HAP-1 (cell line): ENCODE data around the gene SERPING1.
"Not testable (repeated sequence)": the region's sequence is repeated elsewhere in the genome, so short reads cannot be mapped to it uniquely, and the experiment has no call there.

Experiments
- DNase-seq, 2 experiments: peaks; one replicate each; pipeline ENCODE4 v3.0.0-alpha.2; 2016 to 2020; ENCODE audit warnings: low spot score in 2 of 2
- H3K27me3 ChIP-seq: fragments of 250-450 bp; sonication (Bioruptor Pico); 2 replicates; pipeline ENCODE4 v1.5.1; 2020; ENCODE audit warnings: low read depth, mild to moderate bottlenecking, moderate library complexity
- H3K36me3 ChIP-seq: fragments of 250-450 bp; sonication (Bioruptor Pico); replicated peaks from 2 replicates; pipeline ENCODE4 v1.5.1; 2020; ENCODE audit warnings: mild to moderate bottlenecking
- H3K4me1 ChIP-seq: fragments of 250-450 bp; sonication (Bioruptor Pico); 2 replicates; pipeline ENCODE4 v1.5.1; 2020; ENCODE audit warnings: mild to moderate bottlenecking
- H3K4me3 ChIP-seq: fragments of 250-450 bp; sonication (Bioruptor Pico); 2 replicates; pipeline ENCODE4 v1.5.1; 2020; ENCODE audit warnings: mild to moderate bottlenecking, moderate library complexity
- H3K9me3 ChIP-seq: fragments of 250-450 bp; sonication (Bioruptor Pico); 2 replicates; pipeline ENCODE4 v1.5.1; 2020; ENCODE audit warnings: mild to moderate bottlenecking, moderate library complexity
- in situ Hi-C: fragments of 300-500 bp; cut with MboI; formaldehyde crosslinking; loops from 3 replicates; pipeline ENCODE4 v1.14.3; 2020; ENCODE audit warnings: low sequenced_read_pairs, inconsistent platforms, mixed read lengths

The SERPING1 gene

GRCh38 chr11:57646194-57646798, 48.8 kb downstream of the SERPING1 start:
- Histone ChIP-seq H3K36me3 (peaks cover 15% of the 10 kb centered on the region), H3K4me1 (peaks cover 5% of the 10 kb centered on the region; the same call in 1 of the 2 replicates), H3K27me3 (peaks cover 25% of the 10 kb centered on the region), H3K9me3 (no peaks in the 10 kb centered on the region; the same call in 1 of the 2 replicates), H3K4me3 (no peak overlapping the region)
- DNase-seq = no peak
- in situ Hi-C loops = no loop called here

- Histone ChIP-seq H3K36me3 (peaks cover 9% of the 10 kb centered on the region), H3K9me3 (no peaks in the 10 kb centered on the region; the same call in 1 of the 2 replicates), H3K4me1 (peaks cover 5% of the 10 kb centered on the region; the same call in 1 of the 2 replicates), H3K27me3 (peaks cover 25% of the 10 kb centered on the region), H3K4me3 (no peak overlapping the region)
- DNase-seq = no peak
- in situ Hi-C loops = no loop called here
Measured at GRCh38 chr11:57646799-57647303, 49.4 kb downstream of the SERPING1 start.

DNA sequence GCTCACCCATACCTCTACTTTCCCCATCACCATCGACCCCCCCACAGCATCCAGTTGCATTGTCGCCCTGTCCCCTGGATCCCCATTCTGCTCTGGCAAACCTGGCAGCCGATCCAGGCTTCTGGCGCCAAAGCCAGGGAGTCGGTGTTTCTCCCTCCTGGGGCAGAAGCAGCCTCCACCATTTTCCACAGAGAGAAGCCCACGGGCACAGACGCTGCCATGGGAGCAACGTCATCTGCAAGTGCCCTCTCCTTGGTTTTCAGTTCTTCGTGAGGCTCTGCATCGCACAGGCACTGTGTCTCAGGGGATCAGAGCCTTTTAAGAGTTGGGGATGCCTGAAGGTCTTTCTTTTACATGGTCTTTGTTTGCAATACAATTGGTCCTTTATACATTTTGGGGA, 49.9 kb downstream of the SERPING1 start:
- in situ Hi-C loops = no loop called here
- Histone ChIP-seq H3K4me1 (peaks cover 5% of the 10 kb centered on the region; the same call in 1 of the 2 replicates), H3K4me3 (no peak overlapping the region), H3K27me3 (peaks cover 25% of the 10 kb centered on the region), H3K36me3 (peaks cover 6% of the 10 kb centered on the region), H3K9me3 (no peaks in the 10 kb centered on the region; the same call in 1 of the 2 replicates)
- DNase-seq = no peak

GRCh38 chr11:57647960-57648800, 50.7 kb downstream of the SERPING1 start:
- in situ Hi-C loops = no loop called here
- no peaks in the 10 kb centered on the region; the same call in 1 of the 2 replicates for H3K9me3 ChIP-seq
- H3K4me1 ChIP-seq = peaks cover 5% of the 10 kb centered on the region; the same call in 1 of the 2 replicates
- DNase-seq = no peak
- H3K27me3 ChIP-seq = peaks cover 25% of the 10 kb centered on the region
- no peak overlapping the region for H3K4me3 ChIP-seq
- H3K36me3 ChIP-seq = peaks cover 6% of the 10 kb centered on the region

- peak in 1 of 2 experiments; percentile 46 for DNase-seq
- H3K9me3 ChIP-seq = no peaks in the 10 kb centered on the region; the same call in 1 of the 2 replicates
- H3K4me1 ChIP-seq = peaks cover 5% of the 10 kb centered on the region; the same call in 1 of the 2 replicates
- in situ Hi-C loops = no loop called here
- H3K27me3 ChIP-seq = peaks cover 25% of the 10 kb centered on the region
- no peak overlapping the region for H3K4me3 ChIP-seq
- peaks cover 6% of the 10 kb centered on the region for H3K36me3 ChIP-seq
Measured at GRCh38 chr11:57648801-57649735, 51.6 kb downstream of the SERPING1 start.

DNA sequence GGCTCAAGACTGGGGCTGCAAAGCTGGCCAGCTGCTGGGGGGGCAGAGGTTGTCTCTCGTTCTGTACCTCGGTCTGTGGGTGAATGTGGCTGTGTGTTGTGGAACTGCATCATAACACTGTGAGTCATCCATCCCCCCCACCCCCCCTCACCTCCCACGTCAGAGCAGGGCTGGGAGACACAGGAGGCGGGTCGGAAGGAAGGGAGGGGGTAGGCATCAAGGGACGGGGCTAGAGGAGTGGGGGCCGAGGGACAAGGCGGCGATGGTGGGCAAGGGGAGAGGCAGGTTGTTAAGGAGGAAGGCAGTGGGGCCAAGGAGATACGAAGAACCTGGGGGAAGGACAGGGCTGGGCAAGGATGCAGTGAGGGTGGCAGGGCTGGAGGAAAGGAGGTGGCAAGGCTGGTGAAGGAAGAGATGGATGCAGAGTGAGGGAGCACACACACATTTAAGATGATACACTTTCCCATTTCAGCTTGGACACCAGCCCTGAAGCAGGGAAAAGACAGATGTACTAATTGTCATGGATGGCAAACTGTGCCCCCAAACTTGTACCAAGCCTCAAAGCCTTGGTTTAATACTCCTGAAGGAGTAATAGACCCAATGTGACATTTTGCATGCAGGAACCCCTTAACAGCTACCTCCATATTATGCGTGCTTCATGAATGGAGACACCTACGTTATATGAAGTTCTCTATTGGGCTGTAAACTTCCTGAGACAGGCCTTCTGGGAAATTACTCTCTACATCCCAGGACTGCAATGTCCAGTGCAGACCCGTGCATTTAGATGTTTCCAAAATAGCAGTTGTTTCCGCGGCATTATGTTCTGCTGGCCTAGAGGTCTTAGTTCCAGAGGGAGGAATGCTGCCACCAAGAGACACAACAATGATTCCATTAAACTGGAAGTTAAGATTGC, 52.6 kb downstream of the SERPING1 start, which contains the start of gene YPEL4:
TSS of gene YPEL4 (minus strand) at position 87 of the 913 bp plus-strand sequence. CDS start 2,805 bp downstream, outside the sequence.
- H3K36me3 ChIP-seq = peaks cover 6% of the 10 kb centered on the region
- H3K4me1 ChIP-seq = peaks cover 5% of the 10 kb centered on the region; the same call in 1 of the 2 replicates
- peak in 1 of 2 experiments; percentile 43 for DNase-seq
- H3K9me3 ChIP-seq = no peaks in the 10 kb centered on the region; the same call in 1 of the 2 replicates
- H3K27me3 ChIP-seq = peaks cover 25% of the 10 kb centered on the region
- H3K4me3 ChIP-seq = no peak within 1 kb of the TSS
- in situ Hi-C loops = no loop called here

- in situ Hi-C loops = no loop called here
Measured at GRCh38 chr11:57650739-57651090, 53.2 kb downstream of the SERPING1 start.

DNA sequence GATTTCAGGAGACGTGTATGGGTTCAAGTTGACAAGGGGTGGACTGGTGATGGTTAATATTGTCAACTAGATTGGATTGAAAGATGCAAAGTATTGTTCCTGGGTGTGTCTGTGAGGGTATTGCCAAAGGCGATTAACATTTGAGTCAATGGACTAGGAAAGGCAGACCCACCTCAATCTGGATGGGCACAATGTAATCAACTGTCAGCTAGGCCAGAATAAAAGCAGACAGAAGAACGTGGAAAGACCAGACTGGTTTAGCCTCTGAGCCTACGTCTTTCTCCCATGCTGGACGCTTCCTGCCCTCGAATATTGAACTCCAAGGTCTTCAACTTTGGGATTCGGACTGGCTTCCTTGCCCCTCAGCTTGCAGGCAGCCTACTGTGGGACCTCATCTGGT, 53.9 kb downstream of the SERPING1 start:
- Histone ChIP-seq H3K36me3 (peaks cover 3% of the 10 kb centered on the region), H3K27me3 (peaks cover 25% of the 10 kb centered on the region)

More at GRCh38 chr11:57650739-57651090, 53.2 kb downstream of the SERPING1 start:
- no peaks in the 10 kb centered on the region for H3K9me3 ChIP-seq
- H3K36me3 ChIP-seq = peaks cover 6% of the 10 kb centered on the region
- peaks cover 5% of the 10 kb centered on the region; the same call in 1 of the 2 replicates for H3K4me1 ChIP-seq
- no peak overlapping the region for H3K4me3 ChIP-seq
- no peak for DNase-seq
- peaks cover 25% of the 10 kb centered on the region for H3K27me3 ChIP-seq

DNA sequence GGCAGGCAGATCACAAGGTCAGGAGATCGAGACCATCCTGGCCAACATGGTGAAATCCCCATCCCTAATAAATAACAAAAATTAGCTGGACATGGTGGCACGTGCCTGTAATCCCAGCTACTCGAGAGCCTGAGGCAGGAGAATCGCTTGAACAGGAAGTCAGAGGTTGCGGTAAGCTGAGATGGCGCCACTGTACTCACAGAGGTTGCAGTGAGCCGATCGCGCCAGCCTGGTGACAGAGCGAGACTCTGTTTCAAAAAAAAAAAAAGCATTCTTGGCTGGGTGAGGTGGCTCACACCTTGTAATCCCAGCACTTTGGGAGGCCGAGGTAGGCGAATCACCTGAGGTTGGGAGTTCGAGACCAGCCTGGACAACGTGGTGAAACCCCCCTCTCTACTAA, 54.7 kb downstream of the SERPING1 start:
- H3K27me3 ChIP-seq = peaks cover 25% of the 10 kb centered on the region
- H3K9me3 ChIP-seq, H3K36me3 ChIP-seq, H3K4me3 ChIP-seq, in situ Hi-C loops, DNase-seq: not testable (repeated sequence)
- peaks cover 15% of the 10 kb centered on the region for H3K4me1 ChIP-seq

More for the DNA sequence above, 53.9 kb downstream of the SERPING1 start:
- no peak for DNase-seq
- Histone ChIP-seq H3K4me3 (no peak overlapping the region), H3K4me1 (peaks cover 7% of the 10 kb centered on the region), H3K9me3 (no peaks in the 10 kb centered on the region)
- in situ Hi-C loops = no loop called here

GRCh38 chr11:57652662-57653061, 55.2 kb downstream of the SERPING1 start:
- no peak for DNase-seq
- H3K4me1 ChIP-seq = peaks cover 15% of the 10 kb centered on the region
- H3K9me3 ChIP-seq = no peaks in the 10 kb centered on the region
- no peaks in the 10 kb centered on the region for H3K36me3 ChIP-seq
- peaks cover 21% of the 10 kb centered on the region for H3K27me3 ChIP-seq
- in situ Hi-C loops = no loop called here
- H3K4me3 ChIP-seq = no peak overlapping the region

- Histone ChIP-seq H3K27me3 (peaks cover 16% of the 10 kb centered on the region), H3K4me3 (no peak overlapping the region), H3K36me3 (no peaks in the 10 kb centered on the region), H3K4me1 (peaks cover 15% of the 10 kb centered on the region), H3K9me3 (no peaks in the 10 kb centered on the region)
- DNase-seq = no peak
- in situ Hi-C loops = no loop called here
Measured at GRCh38 chr11:57653163-57653562, 55.7 kb downstream of the SERPING1 start.

GRCh38 chr11:57656885-57657193, 59.4 kb downstream of the SERPING1 start:
- Histone ChIP-seq H3K4me1 (peaks cover 14% of the 10 kb centered on the region), H3K9me3 (no peaks in the 10 kb centered on the region), H3K27me3 (no peaks in the 10 kb centered on the region), H3K36me3 (peaks cover 22% of the 10 kb centered on the region), H3K4me3 (peak overlapping the region; percentile 57)
- in situ Hi-C loops = no loop called here
- DNase-seq = peak in 1 of 2 experiments; percentile 12
